GM19099 (cell line): ENCODE data around the gene HMGCS2.

ENCODE experiments used
- POLR2A ChIP-seq: IDR thresholded peaks from 3 replicates; pipeline ENCODE4 v1.6.1; 2011; ENCODE audit warnings: low read depth; ENCODE audit not compliant: insufficient read length; ENCODE audit errors: extremely low read depth

Gene HMGCS2

DNA sequence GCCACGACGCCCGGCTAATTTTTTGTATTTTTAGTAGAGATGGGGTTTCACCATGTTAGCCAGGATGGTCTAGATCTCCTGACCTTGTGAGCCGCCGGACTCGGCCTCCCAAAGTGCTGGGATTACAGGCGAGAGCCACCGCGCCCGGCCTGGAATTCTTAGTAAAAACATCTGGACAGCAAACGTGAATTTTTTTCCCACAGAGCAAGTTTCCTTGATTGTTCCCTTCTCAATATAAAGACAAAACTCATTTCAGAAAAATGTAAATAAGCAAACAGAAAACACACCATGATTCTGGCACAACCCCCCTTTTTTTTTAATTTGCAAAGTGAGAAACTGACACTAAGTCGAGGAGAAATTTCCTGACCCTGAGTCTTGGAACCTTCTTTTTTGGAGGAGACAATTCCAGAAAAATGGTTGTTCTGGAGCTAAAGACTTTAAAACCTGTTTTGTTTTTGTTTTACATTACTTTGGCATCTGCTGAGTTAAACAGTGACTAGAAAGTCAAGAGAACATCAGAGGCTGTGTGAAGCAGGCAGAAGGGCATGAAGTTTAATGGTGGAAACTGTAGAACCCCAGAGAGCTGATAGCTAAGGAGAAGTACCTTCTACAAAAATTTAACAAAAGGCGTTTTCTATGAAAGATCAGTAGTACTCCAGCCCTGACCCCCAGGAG lies 10.3 kb upstream of the HMGCS2 start:
- TF ChIP-seq POLR2A = no peak

GRCh38 chr1:119778359-119778758 lies 9.7 kb upstream of the HMGCS2 start:
- no peak for TF ChIP-seq POLR2A

- no peak for TF ChIP-seq POLR2A
Measured at GRCh38 chr1:119774746-119775490, 6.2 kb upstream of the HMGCS2 start.

DNA sequence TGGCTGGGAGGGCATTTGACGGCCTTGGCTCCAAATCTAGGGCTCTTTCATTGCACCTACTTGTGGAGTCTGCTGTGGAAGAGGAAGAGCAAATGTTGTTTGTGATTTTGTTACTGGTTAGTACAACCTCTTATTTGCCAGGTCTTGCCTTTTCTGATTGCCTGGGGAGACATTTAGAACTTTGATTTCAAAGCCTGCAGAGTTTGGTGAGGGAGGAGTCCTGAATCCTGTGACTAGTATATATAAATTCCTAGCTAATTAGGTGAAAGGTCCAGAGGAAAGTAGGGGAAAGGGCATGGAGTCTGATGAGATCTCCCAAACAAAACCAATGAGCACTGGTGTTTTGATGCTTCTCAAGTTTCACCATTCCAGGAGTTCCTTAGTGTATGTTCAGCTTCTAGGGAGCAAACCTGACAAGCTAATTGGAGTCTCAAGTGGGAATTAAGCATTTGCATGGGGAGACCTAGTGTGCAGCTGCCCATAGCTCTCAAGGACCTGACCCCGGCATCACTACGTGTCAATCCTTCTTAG lies 5.1 kb upstream of the HMGCS2 start:
- TF ChIP-seq POLR2A = no peak

DNA sequence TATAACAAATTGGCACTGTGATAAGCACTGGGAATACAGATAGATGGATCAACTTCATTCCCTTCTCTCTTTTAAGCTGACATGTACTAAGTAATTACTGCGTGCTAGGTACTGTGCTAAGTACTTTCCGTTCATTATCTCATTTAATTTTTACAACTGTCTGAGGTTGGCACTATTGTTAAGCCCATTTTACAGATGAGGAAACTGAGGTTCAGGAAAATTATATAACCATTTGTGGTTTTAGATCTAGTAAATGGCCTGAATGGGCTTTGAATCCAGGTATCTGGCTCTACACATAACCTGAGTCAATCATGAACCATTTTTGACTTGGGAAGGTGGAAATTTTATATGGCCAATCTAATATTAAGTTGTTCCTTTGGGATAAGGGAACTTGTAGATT lies 3.6 kb upstream of the HMGCS2 start:
- TF ChIP-seq POLR2A = no peak

- TF ChIP-seq POLR2A = no peak
Measured at GRCh38 chr1:119771770-119772169, 3.1 kb upstream of the HMGCS2 start.

- TF ChIP-seq POLR2A = no peak
Measured at GRCh38 chr1:119771016-119771415, 2.3 kb upstream of the HMGCS2 start.

DNA sequence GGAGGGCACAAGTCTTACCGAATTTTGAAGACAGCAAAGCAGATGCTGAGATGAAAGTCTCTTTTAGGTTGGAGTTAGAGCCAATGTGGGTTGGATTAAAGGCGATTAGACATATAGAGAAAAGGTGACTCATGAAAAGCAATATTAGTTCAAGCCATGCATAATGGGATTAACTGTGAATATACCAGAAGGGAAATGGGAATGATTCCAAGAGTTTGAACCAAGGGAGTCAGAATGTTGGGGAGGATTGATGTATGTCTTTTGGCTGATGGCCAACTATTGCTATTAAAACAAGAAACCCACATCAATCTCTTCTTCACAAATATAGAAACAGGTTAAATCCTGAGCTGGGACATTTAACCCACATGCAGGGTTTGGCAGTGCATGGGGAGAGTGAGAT lies 1.2 kb downstream of the HMGCS2 start:
- no peak for TF ChIP-seq POLR2A

DNA sequence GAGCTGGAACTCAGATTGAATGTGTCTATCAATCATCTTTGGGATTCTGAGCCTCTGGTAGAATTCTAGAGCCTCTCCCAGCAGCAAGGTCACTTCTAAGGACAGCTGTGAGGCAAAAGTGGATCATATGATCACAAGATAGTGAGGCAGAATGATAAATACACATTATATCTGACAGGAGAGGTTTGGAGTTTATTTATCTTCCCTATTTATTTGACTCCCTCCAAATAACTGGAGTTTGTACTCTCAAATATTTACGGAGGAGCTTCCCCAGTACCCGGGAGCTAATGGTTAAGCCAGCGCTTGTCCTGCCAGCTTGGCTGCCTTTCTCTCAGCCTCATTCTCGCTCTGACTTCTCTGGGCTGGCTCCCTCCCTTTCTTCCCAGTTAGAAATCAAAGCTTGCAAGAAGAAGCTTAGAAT lies 2.3 kb downstream of the HMGCS2 start:
- no peak for TF ChIP-seq POLR2A

DNA sequence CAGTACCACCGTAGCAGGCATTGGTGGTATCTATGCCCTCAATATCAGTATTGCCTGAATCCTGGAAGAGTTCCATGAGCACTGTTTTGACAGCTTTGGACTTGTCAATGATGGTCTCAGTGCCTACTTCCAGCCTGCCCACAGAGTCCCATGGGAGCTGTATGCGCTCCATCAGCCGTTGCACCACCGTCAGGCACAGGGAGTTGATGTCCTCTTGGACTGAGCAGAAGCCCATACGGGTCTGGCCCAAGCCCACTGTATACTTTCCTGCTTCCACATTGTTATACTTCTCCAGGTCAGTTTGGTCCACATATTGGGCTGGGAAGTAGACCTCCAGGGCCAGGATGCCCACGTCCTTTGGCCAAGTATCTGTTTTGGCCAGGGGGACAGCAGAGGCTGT lies 4.5 kb downstream of the HMGCS2 start:
- no peak for TF ChIP-seq POLR2A

GRCh38 chr1:119762953-119763352 lies 5.8 kb downstream of the HMGCS2 start:
- TF ChIP-seq POLR2A = no peak

DNA sequence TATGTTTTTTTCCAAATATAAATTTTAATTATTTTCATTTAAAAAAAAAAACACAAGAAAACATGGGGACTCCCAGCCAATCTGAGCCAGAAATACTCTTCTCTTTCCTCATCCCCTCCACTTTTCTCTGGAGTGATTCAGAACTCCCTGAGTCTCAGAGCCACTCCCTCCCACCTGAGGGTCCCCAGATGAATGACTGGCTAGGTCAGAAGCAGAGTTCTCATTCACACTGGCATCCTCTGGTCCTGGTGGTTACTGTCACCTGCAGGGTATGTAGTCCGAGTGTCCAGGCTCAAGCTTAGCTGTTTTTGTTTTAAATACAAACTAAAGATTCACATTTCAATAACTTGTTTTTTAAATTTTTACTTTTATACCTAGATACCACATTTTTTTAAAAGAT lies 6.3 kb downstream of the HMGCS2 start:
- TF ChIP-seq POLR2A = no peak

DNA sequence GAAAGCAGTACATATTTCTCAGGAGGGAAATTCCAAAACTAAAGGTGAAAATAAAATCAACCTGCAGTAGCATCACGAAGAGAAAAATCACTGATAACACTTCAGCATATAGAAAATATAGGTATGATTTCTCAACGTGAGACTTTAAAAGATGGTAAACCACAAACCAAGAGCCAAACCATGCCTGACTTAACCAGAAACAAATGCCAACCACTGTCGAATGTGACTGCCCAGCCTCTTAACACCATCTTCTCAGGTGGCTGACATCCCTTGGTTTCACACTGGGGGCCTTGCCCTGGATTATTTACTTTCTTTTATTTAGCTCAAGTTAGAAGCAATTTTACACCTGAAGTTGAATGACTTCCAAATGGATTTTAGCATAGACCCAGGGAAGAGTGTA lies 10.1 kb downstream of the HMGCS2 start:
- no peak for TF ChIP-seq POLR2A

- TF ChIP-seq POLR2A = no peak
Measured at GRCh38 chr1:119752592-119752991, 16.1 kb downstream of the HMGCS2 start.

- TF ChIP-seq POLR2A = no peak
Measured at GRCh38 chr1:119748040-119748439, 20.7 kb downstream of the HMGCS2 start.

GRCh38 chr1:119747451-119747850 lies 21.3 kb downstream of the HMGCS2 start:
- no peak for TF ChIP-seq POLR2A
